Activated gamma-delta T cell treated with Interleukin-2 at 50 U/mL for 16 hours (primary cell): ENCODE results near the gene GALNT18.

Source experiments
- DNase-seq: peaks from one replicate; pipeline ENCODE4 v3.0.0-alpha.2; 2020

GALNT18 gene

GRCh38 chr11:11563200-11563975 is 58.4 kb downstream of the GALNT18 start:
- no peak for DNase-seq

- DNase-seq: no peak
These were observed 59.8 kb downstream of the GALNT18 start for GRCh38 chr11:11561991-11562390.

GRCh38 chr11:11558826-11559225 is 63.0 kb downstream of the GALNT18 start:
- no peak for DNase-seq

GRCh38 chr11:11558396-11558795 is 63.4 kb downstream of the GALNT18 start:
- DNase-seq: no peak

GRCh38 chr11:11555208-11555607 is 66.6 kb downstream of the GALNT18 start:
- no peak for DNase-seq

DNA sequence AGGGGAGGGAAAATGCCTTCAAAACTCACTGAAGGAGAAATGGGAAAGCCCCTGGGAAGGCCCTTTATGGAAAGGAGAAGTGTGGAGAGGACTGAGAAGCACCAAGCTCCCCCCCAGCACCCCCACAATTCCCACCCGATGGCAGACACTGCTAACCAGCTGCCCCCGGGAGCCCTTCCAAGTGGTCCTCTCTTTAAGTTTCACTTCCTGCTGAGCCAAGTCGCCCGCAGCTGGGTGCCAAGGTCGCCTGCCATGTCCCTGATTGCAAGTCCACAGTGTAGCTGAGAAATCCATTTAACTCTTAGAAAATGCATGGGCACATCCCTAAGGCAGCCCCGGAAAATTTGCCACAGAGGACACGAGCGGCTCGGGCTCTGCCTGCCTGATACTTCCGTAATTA is 68.2 kb downstream of the GALNT18 start:
- no peak for DNase-seq

- no peak for DNase-seq
These were observed 69.2 kb downstream of the GALNT18 start for GRCh38 chr11:11552529-11553087.

DNA sequence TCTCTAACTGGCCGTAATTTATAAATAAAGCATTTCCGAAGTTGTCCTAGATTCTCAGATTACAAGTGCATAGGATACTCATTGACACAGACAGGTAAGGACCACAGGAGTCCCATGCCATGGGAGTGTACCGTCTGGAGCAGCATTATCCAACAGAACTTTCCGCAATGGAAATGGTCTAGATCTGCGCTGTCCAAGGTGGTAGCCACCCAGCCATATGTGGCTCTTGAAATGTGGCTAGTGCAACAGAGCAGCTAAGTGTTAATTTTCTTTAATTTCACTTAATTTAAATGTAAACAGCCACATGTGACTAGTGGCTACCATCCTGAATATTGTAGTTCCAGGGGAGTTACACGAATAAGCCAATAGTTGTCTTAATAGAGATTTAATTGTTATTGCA is 71.3 kb downstream of the GALNT18 start:
- no peak for DNase-seq

- no peak for DNase-seq
These were observed 76.2 kb downstream of the GALNT18 start for GRCh38 chr11:11545285-11546275.

- DNase-seq: no peak
These were observed 78.1 kb downstream of the GALNT18 start for GRCh38 chr11:11543656-11544055.

DNA sequence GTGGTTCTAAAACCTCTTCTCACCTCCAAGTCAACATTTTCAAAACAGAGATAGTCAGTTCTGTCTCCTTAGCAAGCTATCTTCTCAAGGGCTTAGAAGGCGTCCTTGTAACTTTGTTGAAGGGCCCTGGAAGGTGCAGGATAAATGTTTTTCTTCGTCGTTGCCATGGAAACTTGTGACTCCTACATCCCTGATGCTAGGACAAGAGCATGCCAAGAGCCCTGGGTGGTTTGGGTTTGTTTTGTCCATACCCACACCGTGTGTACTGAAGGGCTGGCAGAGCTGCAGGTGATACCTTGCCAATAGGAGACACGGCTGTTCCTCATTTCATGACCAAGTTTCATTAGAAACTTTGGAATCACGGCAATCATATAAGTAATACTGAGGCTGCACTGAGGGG is 81.6 kb downstream of the GALNT18 start:
- no peak for DNase-seq

DNA sequence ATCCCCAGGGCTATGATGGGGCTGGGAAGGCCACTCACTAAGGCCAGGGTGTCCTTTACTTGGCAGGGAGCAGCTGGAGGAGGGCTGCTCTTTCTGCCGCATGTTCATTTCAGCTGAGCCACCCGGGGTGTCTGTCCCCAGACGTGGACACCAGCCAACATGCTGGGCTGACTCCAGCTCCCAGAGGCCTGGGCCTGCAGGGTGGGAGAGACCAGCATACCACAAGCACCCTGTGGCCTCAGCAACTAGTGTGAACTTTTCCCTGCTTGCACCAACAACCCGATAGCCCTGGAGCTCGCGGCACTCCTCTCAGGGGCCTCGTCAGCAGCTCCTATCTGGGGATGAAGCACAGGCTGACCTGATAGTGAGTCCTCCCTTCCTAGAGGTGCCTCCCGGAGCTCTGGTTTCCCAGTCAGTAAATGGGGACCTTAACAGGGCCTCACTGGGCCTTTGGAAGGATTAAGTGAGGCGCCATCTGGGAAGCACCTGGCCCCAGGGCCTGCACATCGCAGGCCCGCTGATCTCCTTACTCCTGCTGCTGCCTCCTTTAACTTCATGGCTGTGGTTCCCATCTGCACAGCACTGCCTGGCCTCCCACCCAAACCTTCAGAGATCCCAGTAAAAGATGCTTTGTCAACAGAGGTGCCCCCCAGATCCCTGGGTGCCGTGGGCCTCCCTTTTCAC is 83.4 kb downstream of the GALNT18 start:
- no peak for DNase-seq

DNA sequence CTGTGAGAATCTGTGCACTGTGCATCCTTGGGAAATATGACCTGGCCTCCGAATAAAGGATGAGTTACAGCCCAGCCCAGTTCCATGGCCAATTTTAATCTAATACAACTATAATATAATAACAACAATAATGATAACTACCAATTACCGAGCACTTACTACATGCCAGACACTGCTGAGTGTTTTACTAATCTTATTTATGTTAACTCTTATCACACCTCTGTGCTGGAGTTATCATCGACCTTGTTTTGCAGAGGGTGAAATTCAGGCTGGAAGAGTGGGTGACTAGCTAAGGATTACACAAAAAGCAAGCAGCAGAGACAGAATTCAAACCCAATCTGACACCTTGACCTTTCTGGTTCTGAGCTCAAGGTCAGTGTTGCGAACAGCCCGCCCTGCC is 83.9 kb downstream of the GALNT18 start:
- DNase-seq: no peak

- no peak for DNase-seq
These were observed 84.4 kb downstream of the GALNT18 start for GRCh38 chr11:11537372-11537771.

GRCh38 chr11:11536650-11537049 is 85.2 kb downstream of the GALNT18 start:
- DNase-seq: no peak

DNA sequence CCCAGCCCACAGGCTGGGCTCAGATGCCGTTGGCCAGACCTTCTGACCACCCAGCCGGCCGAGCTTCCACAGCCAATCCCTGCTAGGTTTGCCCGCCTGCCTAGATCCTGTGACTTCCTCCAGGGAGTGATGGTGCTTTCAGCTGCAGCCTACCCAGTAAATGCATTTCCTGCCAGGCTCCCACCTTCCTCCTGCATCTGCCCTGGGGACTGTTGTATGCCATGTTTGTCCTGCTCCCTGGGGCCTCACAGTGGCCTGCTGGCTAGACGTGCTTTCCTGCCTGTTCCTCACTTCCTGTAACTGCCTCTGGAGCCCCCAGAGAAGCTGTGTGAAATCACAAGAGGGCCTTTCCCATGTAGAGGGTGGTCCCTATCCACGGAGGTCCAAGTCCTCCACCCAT is 86.2 kb downstream of the GALNT18 start:
- DNase-seq: no peak

DNA sequence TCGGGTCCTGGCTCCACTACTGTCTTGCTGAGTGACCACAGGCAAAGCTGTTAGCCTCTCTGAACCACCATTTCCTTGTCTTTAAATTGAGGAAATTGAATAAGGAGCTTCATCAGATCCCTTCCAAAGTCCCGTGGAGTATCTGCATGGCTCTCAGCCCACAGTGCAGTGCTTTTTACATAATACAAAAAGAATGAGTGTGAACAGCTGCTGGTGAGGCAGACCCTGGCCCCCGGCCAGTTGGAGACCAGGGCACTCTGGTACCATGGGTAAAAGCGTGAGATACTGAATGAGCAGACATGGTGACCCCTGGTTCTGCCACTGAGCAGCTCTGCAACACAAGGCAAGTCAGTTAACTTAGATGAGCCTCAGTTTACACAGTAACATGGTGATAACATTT is 86.8 kb downstream of the GALNT18 start:
- no peak for DNase-seq

GRCh38 chr11:11533751-11534150 is 88.1 kb downstream of the GALNT18 start:
- no peak for DNase-seq

GRCh38 chr11:11533057-11533456 is 88.7 kb downstream of the GALNT18 start:
- no peak for DNase-seq

GRCh38 chr11:11532574-11532973 is 89.2 kb downstream of the GALNT18 start:
- no peak for DNase-seq

DNA sequence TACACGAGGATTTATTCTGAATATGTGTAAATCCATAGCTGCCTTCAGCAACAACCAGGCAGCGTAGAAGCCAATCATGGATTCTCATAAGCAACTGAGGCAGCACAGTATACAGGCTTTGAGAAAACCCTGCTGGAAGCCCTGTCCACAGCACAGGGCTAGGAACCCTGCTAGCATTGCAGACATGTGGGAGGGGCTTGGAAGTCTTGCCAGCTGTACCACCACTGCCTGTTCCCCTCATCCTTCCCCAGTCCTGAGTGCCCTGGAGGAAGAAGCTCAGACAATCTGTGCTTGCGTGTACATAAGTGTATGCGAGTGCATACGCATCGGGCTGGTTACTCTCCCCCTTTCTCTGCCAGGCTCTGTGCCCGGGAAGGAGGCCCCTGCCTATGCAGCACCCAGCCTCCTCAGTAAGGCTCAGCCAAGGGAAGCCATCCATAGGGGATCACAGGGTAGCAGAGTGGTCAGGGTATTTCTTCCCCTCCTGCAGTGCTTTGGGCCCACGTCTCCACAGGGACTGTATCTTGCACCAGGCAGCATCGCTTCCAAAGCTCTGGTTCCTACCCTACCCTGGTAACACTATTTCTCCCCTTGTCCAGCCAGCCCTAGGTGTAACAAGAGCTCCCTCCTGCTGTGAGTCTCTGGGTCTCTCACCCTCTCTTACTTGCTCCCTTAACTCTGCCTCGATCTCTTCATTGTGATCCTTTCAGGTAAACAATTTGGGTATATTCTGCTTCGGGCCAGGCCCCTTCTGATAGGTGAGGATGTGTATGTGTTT is 90.5 kb downstream of the GALNT18 start:
- DNase-seq: no peak

- no peak for DNase-seq
These were observed 92.8 kb downstream of the GALNT18 start for GRCh38 chr11:11528986-11529385.
